NT2/D1 (cell line): ENCODE measurements around the gene FCER2.

Experiments used
- DNase-seq: peaks from one replicate; pipeline ENCODE4 v3.0.0-alpha.2; 2011; ENCODE audit warnings: low read depth, low spot score
- H3K27me3 ChIP-seq: 2 replicates; pipeline ENCODE4 v1.6.0; 2011; ENCODE audit warnings: mild to moderate bottlenecking; ENCODE audit not compliant: insufficient read length, insufficient read depth
- H3K36me3 ChIP-seq: 2 replicates; pipeline ENCODE4 v1.6.1; 2011; ENCODE audit warnings: mild to moderate bottlenecking, low read length, mixed read lengths; ENCODE audit not compliant: insufficient read depth, insufficient read length
- H3K4me1 ChIP-seq: 2 replicates; pipeline ENCODE4 v1.5.1; 2011; ENCODE audit not compliant: insufficient read depth, insufficient read length
- H3K4me3 ChIP-seq: 2 replicates; pipeline ENCODE4 v1.5.1; 2011; ENCODE audit warnings: low read depth; ENCODE audit not compliant: insufficient read length
- H3K9ac ChIP-seq: 2 replicates; pipeline ENCODE4 v1.6.0; 2011; ENCODE audit warnings: low read depth; ENCODE audit not compliant: insufficient read length
- H3K9me3 ChIP-seq: 2 replicates; pipeline ENCODE4 v1.5.1; 2011; ENCODE audit warnings: mild to moderate bottlenecking, low read length; ENCODE audit not compliant: insufficient read depth
- SUZ12 ChIP-seq: IDR thresholded peaks from 2 replicates; pipeline ENCODE4 v1.6.1; 2011; ENCODE audit not compliant: insufficient read length, insufficient read depth; ENCODE audit errors: extremely low read depth
- YY1 ChIP-seq: IDR thresholded peaks from 2 replicates; pipeline ENCODE4 v1.6.1; 2011; ENCODE audit not compliant: insufficient read length, insufficient read depth
- ZNF274 ChIP-seq: IDR thresholded peaks from 2 replicates; pipeline ENCODE4 v1.6.1; 2011; ENCODE audit warnings: mild to moderate bottlenecking, low read depth, low read length

Gene FCER2

DNA sequence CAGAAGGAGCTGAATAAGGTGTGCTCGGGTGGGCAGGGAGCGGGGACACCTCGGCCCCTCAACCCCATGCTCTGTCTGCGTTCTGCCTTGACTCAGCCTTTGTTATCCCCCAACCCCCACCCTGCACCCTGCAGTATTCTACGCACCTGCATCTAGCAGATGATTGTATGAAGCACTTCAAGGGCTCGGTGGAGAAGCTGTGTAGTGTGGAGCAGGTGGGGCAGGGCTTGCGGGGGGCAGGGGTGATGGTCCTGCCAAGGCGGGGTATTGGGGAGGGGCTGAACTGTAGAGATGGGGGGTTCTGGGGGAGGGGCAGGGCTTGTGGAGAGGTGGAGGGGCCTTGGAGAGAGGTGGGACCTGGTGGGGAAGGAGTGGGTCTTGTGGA, 58.9 kb downstream of the FCER2 start:
- Histone ChIP-seq H3K36me3 (peaks cover 38% of the 10 kb centered on the region), H3K4me1 (peaks cover 4% of the 10 kb centered on the region), H3K4me3 (no peak overlapping the region), H3K9me3 (no peaks in the 10 kb centered on the region), H3K9ac (no peak overlapping the region), H3K27me3 (no peaks in the 10 kb centered on the region)
- DNase-seq: no peak
- TF ChIP-seq YY1: no peak
- no peak for TF ChIP-seq ZNF274
- no peak for TF ChIP-seq SUZ12

DNA sequence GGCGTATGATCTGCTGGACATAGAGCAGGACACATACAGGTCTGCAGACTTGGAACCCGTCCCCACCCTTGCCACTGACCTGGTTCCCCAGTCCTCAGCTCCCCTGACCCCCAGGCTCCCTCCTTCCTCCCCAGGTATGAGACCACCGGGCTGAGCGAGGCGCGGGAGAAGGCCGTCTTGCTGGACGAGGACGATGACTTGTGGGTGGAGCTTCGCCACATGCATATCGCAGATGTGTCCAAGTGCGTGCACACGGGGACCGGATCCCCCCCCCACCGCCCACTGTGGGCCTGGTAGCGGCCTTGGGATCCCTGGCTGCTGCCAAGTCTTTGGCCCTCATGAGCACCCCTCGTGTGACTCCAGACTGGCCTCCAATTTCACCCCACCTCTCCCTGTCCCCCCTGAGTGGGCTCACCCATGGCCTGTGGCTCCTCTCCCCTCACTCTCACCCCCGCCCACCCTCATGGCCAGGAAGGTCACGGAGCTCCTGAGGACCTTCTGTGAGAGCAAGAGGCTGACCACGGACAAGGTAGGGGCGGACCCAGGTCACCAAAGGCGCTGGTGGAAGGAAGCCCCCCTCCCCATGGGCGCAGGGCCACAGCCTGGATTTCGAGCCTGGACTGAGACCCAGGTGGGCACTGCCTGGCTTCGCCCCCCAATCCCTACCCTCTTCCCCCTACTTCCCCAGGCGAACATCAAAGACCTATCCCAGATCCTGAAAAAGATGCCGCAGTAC, 59.5 kb downstream of the FCER2 start:
- Histone ChIP-seq H3K27me3 (no peaks in the 10 kb centered on the region), H3K9ac (no peak overlapping the region), H3K4me1 (peaks cover 4% of the 10 kb centered on the region), H3K36me3 (peaks cover 36% of the 10 kb centered on the region), H3K9me3 (no peaks in the 10 kb centered on the region), H3K4me3 (no peak overlapping the region)
- TF ChIP-seq SUZ12 (no peak), ZNF274 (no peak), YY1 (no peak)
- no peak for DNase-seq

DNA sequence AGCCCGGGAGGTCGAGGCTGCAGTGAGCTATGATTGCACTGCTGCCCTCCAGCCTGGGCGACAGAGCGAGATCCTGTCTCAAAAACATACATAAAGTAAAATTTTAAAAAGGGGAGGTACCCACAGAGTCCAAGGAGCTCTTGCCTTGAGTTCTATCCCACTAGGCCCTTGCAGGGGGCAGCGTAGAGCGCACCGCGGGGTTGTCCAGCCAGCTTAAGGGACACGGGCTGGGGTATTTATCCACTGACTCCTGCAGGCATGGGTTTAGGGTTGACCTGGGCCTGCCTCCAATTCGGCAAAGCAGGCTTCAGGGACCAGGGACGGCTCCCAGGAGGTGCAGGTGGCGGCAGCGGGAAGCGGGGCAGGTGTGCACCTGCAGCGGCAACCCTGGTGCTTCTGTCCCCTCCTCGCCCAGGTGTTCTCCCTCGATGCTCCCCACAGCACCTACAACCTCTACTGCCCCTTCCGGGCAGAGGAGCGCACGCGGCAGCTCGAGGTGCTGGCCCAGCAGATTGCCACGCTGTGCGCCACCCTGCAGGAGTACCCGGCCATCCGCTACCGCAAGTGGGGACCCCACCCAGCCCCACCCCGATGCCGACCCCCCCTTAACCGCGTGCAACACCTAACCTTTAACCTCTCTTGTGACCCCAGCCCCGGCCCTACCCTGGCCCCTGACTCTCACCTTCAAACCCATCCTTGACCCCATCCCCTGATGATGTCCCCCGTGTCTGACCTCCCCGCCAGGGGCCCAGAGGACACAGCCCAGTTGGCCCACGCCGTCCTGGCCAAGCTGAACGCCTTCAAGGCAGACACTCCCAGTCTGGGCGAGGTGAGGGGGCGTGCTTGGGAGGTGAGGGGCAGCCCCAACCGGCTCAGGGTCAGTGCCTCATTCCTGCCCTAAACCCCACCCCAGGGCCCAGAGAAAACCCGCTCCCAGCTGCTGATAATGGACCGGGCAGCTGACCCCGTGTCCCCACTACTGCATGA, 60.3 kb downstream of the FCER2 start:
- Histone ChIP-seq H3K4me3 (no peak overlapping the region), H3K9ac (no peak overlapping the region), H3K27me3 (peaks cover 2% of the 10 kb centered on the region), H3K36me3 (peaks cover 33% of the 10 kb centered on the region), H3K9me3 (no peaks in the 10 kb centered on the region), H3K4me1 (peaks cover 6% of the 10 kb centered on the region)
- no peak for TF ChIP-seq SUZ12
- TF ChIP-seq YY1: no peak
- TF ChIP-seq ZNF274: no peak
- no peak for DNase-seq

DNA sequence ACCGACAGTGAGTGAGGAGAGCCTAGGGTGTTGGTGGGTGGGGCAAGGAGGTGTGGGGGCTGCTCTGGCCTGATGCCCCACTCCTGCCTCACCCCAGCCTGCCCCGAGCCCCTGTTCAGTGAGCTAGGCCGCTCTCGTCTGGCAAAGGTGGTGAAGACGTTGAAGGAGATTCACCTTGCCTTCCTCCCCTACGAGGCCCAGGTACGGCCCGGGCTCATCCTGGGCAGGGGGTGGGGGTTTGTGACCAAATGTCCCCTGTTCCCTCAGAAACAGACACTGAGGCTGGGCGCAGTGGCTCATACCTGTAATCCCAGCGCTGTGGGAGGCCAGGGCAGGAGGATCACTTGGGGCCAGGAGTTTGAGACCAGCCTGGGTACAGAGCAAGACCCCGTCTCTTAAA, 61.1 kb downstream of the FCER2 start:
- H3K4me3 ChIP-seq: no peak overlapping the region
- H3K9ac ChIP-seq: no peak overlapping the region
- TF ChIP-seq ZNF274: no peak
- TF ChIP-seq YY1: no peak
- no peak for TF ChIP-seq SUZ12
- H3K36me3 ChIP-seq: peaks cover 29% of the 10 kb centered on the region
- H3K27me3 ChIP-seq: peaks cover 10% of the 10 kb centered on the region
- H3K9me3 ChIP-seq: no peaks in the 10 kb centered on the region
- peaks cover 11% of the 10 kb centered on the region for H3K4me1 ChIP-seq
- DNase-seq: no peak

DNA sequence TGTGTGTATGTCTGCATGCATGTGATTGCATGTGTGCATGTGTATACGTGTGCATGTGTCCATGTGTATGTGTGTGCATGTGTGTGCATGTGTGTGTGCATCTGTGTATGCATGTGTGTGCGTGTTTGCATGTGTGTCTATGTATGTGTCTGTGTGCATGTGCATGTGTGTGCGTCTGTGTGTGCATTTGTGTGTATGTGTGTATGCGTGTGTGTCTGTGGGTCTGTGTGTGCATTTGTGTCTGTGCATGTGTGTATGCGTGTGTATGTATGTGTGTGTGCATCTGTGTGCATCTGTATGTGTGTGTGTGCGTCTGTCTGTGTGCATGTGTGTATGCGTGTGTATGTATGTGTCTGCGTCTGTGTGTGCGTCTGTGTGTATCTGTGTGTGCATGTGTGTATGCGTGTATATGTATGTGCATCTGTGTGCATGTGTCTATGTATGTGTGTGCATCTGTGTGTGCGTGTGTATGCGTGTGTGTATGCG, 62.0 kb downstream of the FCER2 start:
- peaks cover 9% of the 10 kb centered on the region for H3K4me1 ChIP-seq
- DNase-seq: no peak
- no peak overlapping the region for H3K4me3 ChIP-seq
- H3K36me3 ChIP-seq: peaks cover 23% of the 10 kb centered on the region
- H3K9me3 ChIP-seq: no peaks in the 10 kb centered on the region
- TF ChIP-seq SUZ12: no peak
- no peak for TF ChIP-seq ZNF274
- peaks cover 19% of the 10 kb centered on the region for H3K27me3 ChIP-seq
- H3K9ac ChIP-seq: no peak overlapping the region

DNA sequence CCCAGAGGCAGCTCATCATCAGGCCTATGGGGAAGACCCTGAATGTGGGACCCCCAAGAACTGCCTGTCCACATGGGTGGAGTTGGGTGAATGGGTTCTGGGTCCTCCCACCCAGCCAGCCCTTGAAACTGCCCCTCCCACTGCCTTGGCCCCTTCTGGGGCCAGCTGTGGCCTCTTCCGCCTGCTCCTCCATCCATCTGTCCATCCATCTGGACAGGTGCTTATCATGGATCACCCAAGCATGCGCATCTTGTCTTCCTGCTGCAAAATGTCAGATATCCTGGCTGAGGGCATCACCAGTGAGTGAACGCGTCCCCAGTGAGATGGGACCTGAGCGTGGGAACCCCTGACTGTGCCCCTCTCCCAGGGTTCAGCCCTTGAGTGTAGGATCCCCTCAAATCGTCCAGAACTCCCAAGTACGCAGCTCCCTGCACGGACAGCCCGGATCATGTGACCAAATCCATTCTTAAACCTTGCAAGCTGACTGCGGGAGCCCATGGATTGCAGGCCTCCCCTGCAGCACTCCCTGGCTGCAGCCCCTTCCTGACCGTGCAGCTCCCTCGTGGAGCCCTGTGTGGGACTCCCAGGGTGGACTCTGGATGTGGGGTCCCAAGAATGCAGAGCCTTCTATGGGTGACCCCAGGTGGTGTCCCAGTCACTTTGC, 63.0 kb downstream of the FCER2 start:
- Histone ChIP-seq H3K27me3 (peaks cover 27% of the 10 kb centered on the region), H3K4me3 (no peak overlapping the region), H3K9me3 (no peaks in the 10 kb centered on the region), H3K36me3 (peaks cover 15% of the 10 kb centered on the region), H3K9ac (no peak overlapping the region), H3K4me1 (peaks cover 9% of the 10 kb centered on the region)
- no peak for DNase-seq
- TF ChIP-seq ZNF274 (no peak), SUZ12 (no peak), YY1 (no peak)
